Measurements from ENCODE around the gene MAP3K4.
"Not testable (repeated sequence)": the region's sequence is repeated elsewhere in the genome, so short reads cannot be mapped to it uniquely, and the experiment has no call there.

The MAP3K4 gene

GRCh38 chr6:160971171-160971570 lies 20.4 kb upstream of the MAP3K4 start:
- no peak for DNase-seq

- DNase-seq: no peak
Observed at GRCh38 chr6:160972111-160972510, 19.5 kb upstream of the MAP3K4 start.

DNA sequence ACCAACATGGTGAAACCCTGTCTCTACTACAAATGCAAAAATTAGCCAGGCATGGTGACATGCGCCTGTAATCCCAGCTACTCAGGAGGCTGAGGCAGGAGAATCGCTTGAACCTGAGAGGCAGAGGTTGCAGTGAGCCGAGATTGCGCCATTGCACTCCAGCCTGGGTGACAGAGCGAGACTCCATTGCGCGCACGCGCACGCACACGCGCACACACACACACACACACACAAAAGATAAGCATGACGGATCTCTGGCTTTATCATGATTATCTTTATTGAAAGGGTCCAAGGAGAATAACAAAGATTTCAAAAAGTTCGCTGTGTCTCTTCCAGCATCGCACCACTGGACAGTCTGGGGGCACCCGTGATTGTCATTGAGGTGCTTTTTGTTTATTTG lies 19.0 kb upstream of the MAP3K4 start:
- not testable (repeated sequence) for DNase-seq

GRCh38 chr6:160973311-160974250 lies 18.0 kb upstream of the MAP3K4 start:
- no peak for DNase-seq

GRCh38 chr6:160974304-160974771 lies 17.2 kb upstream of the MAP3K4 start:
- DNase-seq: no peak

DNA sequence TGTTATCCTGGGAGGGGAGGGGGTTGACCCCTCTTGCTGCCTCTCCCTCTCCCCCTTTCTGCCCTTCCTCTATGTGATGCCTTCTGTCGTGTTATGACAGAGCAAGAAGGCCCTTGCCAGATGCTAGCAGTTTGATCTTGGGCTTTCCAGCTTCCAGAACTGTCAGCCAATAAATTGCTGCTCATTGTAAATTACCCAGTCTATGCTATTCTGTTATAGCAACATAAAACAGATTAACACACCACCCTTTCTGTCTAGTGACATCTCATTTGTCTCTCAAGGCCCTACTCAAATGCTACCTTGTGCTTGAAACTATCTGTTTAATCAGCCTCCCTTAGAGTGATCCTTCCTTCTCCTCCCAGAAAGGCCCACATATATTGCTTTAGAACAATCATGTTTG lies 16.4 kb upstream of the MAP3K4 start:
- DNase-seq: no peak

- not testable (repeated sequence) for DNase-seq
Observed at GRCh38 chr6:160975961-160976360, 15.6 kb upstream of the MAP3K4 start.

DNA sequence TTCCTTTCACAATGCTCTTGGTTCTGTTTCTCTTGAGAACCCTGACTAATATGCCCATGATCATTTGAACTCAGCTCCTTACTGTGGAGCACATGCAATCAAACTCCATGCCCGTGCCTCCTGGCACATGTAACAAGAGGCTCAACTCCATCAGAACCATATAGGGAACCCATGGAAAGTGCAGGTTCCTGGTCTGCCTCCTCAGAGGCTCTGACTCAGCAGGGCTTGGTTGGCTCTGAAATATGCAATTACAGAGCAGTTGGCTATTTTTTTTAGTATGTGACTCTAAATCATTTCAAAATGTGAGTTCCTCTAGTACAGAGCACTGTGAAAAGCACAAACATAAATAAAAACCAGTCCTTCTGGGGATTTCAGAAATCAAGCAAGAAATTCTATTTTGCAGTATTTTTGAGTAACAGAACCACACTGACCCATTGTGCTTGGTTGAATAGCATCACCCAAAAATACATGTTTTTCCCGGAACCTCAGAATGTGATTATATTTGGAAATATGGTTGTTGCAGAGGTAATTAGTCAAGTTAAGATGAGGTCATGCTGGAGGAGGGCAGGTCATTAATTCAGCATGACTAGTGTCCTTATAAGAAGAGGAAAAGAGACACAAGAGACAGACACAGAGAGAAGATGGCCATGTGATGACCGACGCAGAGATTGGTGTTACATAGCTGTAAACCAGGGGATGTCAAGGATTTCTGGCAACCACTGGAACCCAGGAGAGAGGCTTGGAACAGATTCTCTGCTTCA lies 13.2 kb upstream of the MAP3K4 start:
- no peak for DNase-seq

DNA sequence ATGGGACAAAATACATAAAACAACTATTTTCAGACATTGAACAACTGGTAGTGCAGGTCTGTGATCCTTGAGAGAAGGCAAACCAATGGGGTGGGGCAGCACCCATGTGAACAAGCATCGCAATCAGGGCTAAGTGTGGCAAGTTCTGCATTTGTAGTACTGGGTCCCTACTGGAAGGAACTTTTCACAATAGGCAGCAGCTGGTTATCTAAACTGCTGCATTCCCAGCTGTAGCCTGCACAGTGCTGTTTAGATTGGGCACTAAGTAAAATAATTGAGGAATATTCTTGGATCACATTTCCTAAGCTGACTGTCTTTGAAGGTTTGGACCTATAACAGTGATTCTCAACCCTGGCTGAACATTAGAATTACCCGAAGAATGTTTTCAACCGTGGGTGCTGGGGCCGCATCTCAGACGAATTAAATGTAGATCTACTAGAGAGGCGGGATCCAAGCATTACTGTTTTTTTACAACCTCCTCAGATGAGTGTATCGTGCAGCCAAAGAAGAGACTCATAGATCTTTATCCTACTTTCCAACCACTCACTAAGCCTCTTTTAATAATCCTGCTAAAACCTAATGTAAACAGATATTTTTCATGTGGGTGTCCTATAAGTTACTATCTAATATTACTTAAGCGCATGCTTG lies 12.4 kb upstream of the MAP3K4 start:
- DNase-seq: no peak

- DNase-seq: not testable (repeated sequence)
Observed at GRCh38 chr6:160983377-160983948, 8.1 kb upstream of the MAP3K4 start.

DNA sequence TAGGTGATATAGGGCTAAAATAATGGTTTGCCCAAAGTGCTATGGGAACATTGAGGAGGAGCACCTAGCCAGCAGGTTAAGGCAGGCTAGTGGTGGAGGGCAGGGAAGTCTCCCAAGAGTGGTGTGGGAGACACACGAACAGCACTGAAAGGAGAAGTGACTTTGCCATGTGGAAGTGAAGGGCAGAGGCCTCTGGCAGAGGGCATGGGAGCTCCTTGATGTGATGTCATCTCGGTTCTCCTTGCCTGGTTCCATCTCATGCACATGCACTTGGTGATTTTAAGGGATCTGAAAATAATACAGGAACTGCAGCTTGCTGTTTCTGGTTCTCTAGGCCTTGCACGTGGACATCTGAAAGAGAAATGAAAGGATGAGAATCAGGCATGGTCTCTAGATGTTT lies 4.7 kb upstream of the MAP3K4 start:
- DNase-seq: no peak

DNA sequence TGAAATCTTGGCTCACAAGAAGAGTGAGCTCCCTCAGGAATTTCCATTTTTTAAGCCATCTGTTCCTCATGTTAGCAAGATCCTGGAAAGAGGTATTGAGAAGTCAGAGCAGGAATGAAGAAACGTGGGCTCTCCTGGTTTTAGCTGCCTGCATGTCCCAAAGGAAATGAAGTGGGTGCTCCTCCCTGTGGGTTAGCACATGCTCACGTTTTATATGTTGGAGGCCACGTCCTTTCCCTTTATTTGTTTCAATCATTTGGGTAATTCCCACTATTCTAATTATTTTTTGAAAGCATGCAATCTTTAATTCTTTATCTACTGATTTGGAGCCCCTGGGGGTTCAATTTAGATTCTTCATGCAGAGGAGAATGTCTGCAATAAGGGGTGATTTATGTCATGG lies 4.3 kb upstream of the MAP3K4 start:
- no peak for DNase-seq

GRCh38 chr6:160990847-160991405 lies 643 bp upstream of the MAP3K4 start:
- peak in 1 of 3 experiments; percentile 50 for DNase-seq

GRCh38 chr6:160992061-160992979 lies 751 bp downstream of the MAP3K4 start:
- peak; percentile 75 to 90 (median 89) for DNase-seq

DNA sequence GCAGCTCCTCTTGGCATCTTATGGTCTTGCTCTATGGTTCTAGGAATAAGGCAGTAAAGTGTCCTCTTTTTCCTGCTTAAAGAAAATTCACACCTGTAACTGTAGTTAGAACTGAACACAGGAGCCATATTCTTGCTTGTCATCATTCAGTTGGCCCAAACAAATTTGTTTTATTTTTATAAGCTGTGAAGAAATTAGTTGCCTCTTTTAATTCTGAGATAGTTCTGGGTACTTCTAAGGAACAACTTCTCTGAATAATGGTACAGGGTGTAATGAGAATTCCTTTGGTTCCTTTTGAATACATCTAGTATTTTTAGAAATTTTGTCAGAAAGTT lies 1.4 kb downstream of the MAP3K4 start:
- DNase-seq: no peak

- peak; percentile 13 to 67 (median 20) for DNase-seq
Observed at GRCh38 chr6:160995271-160995670, 3.7 kb downstream of the MAP3K4 start.

DNA sequence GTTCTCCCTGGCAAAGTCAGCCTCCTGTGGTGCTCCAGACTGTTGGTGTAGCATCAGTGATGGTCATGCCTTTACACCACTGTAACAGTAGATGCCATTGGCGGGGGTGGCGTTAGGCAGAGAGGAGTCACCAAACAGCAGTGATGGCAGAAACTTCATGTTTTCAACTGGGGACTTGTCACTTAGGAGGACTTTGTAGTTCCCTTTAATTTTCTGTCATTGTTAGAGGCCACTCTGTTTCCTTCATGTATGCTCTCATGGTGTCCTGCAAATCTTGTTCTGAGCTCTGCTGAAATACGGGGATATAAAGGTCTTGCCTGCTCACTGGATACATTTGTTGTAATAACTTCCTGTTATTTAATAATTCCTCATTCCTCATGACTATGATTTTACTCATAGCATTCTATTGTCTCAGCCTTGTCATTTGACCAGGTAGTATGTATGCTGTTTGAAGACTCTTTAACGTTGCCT lies 4.6 kb downstream of the MAP3K4 start:
- no peak for DNase-seq

GRCh38 chr6:160998217-160998616 lies 6.6 kb downstream of the MAP3K4 start:
- DNase-seq: no peak

DNA sequence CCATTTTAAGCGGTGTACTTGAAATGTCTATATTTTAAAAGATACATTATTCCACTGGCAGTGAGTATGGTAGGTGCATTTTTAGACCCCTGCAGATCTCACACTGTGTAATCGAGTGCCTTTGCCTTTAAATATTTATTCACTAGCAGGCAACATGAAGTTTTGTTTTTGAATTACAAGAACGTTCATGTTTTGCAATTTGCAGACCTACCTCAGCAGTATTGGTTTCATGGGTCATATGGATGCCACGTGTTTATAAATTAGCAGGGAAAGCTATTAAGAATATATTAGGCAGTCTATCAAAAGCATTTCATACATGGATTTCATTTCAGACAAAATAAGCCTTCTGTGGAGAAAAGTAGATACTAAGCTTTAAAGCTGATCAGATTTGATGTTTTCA lies 7.2 kb downstream of the MAP3K4 start:
- DNase-seq: no peak

GRCh38 chr6:160999516-160999915 lies 7.9 kb downstream of the MAP3K4 start:
- DNase-seq: no peak

DNA sequence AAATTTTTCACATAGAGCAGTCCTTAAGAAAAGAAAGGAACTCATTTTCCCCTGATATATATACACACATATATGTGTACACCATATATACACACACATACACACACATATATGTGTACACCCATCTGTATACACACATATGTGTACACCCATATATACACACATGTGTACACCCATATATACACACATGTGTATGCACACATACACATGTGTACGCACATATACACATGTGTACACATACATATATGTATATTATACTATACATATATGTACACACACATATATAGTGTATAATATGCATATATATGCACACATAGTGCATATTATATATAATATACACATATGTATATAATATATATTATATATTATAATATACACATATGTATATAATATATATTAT lies 9.1 kb downstream of the MAP3K4 start:
- no peak for DNase-seq

All from NCI-H1417 (cell line).